Right lobe of liver (tissue), 4 donors: ENCODE measurements around the gene GALNT14.

Source experiments
- POLR2A ChIP-seq: fragments of 450-650 bp; IDR thresholded peaks from one replicate; pipeline ENCODE4 v1.6.1; 2017; ENCODE audit warnings: antibody characterized with exemption, mild to moderate bottlenecking
- TF ChIP-seq, protein P1 (sequence below), 4 donors: fragments of 200-600 bp in 3 of 4; fragments of 450-650 bp in 1 of 4; IDR thresholded peaks; one replicate each; pipeline versions ENCODE4 v1.5.1 to v1.8.0; 2016 to 2022; ENCODE audit warnings: antibody characterized with exemption in 4 of 4, mild to moderate bottlenecking in 2 of 4
- donor health status: DM: no; HTN: no; CAD: no.
- donor health status: DM: no; HTN: no; CAD: no.
- donor health status: DM: no; HTN: yes; CAD: no.

DNA sequence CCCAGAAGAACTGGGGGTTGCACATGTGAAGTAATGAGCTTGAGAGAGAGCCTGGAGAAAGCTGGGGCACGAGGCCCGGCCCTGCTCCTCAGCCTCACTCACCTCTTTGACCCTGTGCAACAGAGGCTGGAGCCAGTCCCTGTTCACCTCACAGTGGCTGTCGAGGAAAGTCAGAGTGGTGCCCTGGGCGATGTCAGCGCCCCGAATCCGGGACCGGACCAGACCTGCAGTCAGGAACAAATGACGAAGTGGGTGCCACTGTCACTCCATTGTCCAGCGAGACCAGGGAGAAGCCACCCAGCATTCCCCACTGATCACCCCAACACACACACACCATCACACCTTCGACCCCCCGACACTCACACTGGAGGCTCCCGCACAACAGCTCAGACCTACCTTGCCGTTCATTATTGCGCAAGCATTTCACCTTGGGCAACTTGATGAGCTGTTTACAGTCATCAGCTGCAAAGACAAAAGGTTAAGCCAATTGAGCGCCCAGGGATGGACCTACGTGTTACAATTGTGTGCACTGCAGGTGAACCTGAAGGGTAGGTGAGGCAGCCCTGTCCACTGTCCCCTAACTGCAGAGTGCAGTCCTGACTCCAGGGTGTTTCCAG lies 182.6 kb downstream of the GALNT14 start:
- TF ChIP-seq, protein P1, sequence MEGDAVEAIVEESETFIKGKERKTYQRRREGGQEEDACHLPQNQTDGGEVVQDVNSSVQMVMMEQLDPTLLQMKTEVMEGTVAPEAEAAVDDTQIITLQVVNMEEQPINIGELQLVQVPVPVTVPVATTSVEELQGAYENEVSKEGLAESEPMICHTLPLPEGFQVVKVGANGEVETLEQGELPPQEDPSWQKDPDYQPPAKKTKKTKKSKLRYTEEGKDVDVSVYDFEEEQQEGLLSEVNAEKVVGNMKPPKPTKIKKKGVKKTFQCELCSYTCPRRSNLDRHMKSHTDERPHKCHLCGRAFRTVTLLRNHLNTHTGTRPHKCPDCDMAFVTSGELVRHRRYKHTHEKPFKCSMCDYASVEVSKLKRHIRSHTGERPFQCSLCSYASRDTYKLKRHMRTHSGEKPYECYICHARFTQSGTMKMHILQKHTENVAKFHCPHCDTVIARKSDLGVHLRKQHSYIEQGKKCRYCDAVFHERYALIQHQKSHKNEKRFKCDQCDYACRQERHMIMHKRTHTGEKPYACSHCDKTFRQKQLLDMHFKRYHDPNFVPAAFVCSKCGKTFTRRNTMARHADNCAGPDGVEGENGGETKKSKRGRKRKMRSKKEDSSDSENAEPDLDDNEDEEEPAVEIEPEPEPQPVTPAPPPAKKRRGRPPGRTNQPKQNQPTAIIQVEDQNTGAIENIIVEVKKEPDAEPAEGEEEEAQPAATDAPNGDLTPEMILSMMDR (IDR thresholded peaks at IDR 0.05) = no peak
- TF ChIP-seq POLR2A = no peak
